ENCODE data around the gene DHDH. TPM values are rescaled to one million over a fixed set of nuclear protein-coding genes. Genes with fewer than 3 reads are reported as not detected.

The DHDH gene
- polyA plus RNA-seq, 1 experiment, result not detected

- Histone ChIP-seq H3K27me3 (ENCODE audit: control insufficient read depth, insufficient read depth, low read length) (no peaks in the 10 kb centered on the region), H3K4me3 (ENCODE audit: low read depth, low read length) (no peak overlapping the region), H3K36me3 (ENCODE audit: control insufficient read depth, insufficient read depth, low read length) (peaks cover 34% of the 10 kb centered on the region)
- ChIA-PET CTCF (interaction anchor here (0.9 to 3.9 kb wide), 6 partner anchors 8 to 180 kb away, joined by 3 to 18 read pairs (median 8); partner anchors contain the start of genes GYS1 and RUVBL2), POLR2A (interaction anchor here (0.7 to 1.2 kb wide), 4 partner anchors 11 to 825 kb away, joined by 3 to 8 read pairs (median 5); partner anchors contain the start of genes GYS1, PPP1R15A and RUVBL2)
- no peak for TF ChIP-seq CTCF (IDR thresholded peaks at IDR 0.05; ENCODE audit: insufficient read depth, low read depth, low read length)
- DNase-seq (ENCODE audit: low read depth), result no peak
These were observed 34.7 kb downstream of the DHDH start for GRCh38 chr19:48968179-48968661.

- H3K4me3 ChIP-seq (ENCODE audit: low read depth, low read length), result no peak overlapping the region
- no peak for TF ChIP-seq CTCF (IDR thresholded peaks at IDR 0.05; ENCODE audit: insufficient read depth, low read depth, low read length)
- ChIA-PET POLR2A (no interaction called here), CTCF (interaction anchor here (2.2 to 3.9 kb wide), 3 partner anchors 10 to 126 kb away, joined by 7 to 24 read pairs (median 18); partner anchors contain the start of genes GYS1 and RUVBL2)
- DNase-seq (ENCODE audit: low read depth), result no peak
- peaks cover 34% of the 10 kb centered on the region for H3K36me3 ChIP-seq (ENCODE audit: control insufficient read depth, insufficient read depth, low read length)
- no peaks in the 10 kb centered on the region for H3K27me3 ChIP-seq (ENCODE audit: control insufficient read depth, insufficient read depth, low read length)
These were observed 35.3 kb downstream of the DHDH start for GRCh38 chr19:48968813-48969218.

- no peaks in the 10 kb centered on the region for H3K27me3 ChIP-seq (ENCODE audit: control insufficient read depth, insufficient read depth, low read length)
- CTCF ChIA-PET, result interaction anchor here (1.1 to 3.9 kb wide), 10 partner anchors 9 to 182 kb away, joined by 3 to 31 read pairs (median 13); partner anchors contain the start of genes GYS1, HSD17B14 and RUVBL2
- DNase-seq (ENCODE audit: low read depth), result no peak
- POLR2A ChIA-PET, result no interaction called here
- no peak overlapping the region for H3K4me3 ChIP-seq (ENCODE audit: low read depth, low read length)
- peaks cover 41% of the 10 kb centered on the region for H3K36me3 ChIP-seq (ENCODE audit: control insufficient read depth, insufficient read depth, low read length)
- no peak for TF ChIP-seq CTCF (IDR thresholded peaks at IDR 0.05; ENCODE audit: insufficient read depth, low read depth, low read length)
These were observed 36.0 kb downstream of the DHDH start for GRCh38 chr19:48969276-48970138.

GRCh38 chr19:48970139-48970766, 36.8 kb downstream of the DHDH start:
- peaks cover 42% of the 10 kb centered on the region for H3K36me3 ChIP-seq (ENCODE audit: control insufficient read depth, insufficient read depth, low read length)
- ChIA-PET CTCF (interaction anchor here (0.5 to 3.5 kb wide), 26 partner anchors 9 to 390 kb away, joined by 3 to 31 read pairs (median 4); partner anchors contain the start of genes DHDH, GYS1, HSD17B14 and NUCB1), POLR2A (no interaction called here)

More at GRCh38 chr19:48970139-48970766, 36.8 kb downstream of the DHDH start:
- no peak for TF ChIP-seq CTCF (IDR thresholded peaks at IDR 0.05; ENCODE audit: insufficient read depth, low read depth, low read length)
- DNase-seq (ENCODE audit: low read depth), result no peak
- H3K4me3 ChIP-seq (ENCODE audit: low read depth, low read length), result no peak overlapping the region
- no peaks in the 10 kb centered on the region for H3K27me3 ChIP-seq (ENCODE audit: control insufficient read depth, insufficient read depth, low read length)

Measured in BJ (cell line).